Thyroid gland (tissue), 4 donors: Measurements from ENCODE around the gene FOXE3. TPM values are rescaled to one million over a fixed set of nuclear protein-coding genes. Genes with fewer than 3 reads are reported as not detected.

Experiments
- DNase-seq, 2 donors: peaks; one replicate each; pipeline ENCODE4 v3.0.0-alpha.2; 2019
- H3K27ac ChIP-seq, 3 donors: fragments of 200-600 bp; sonication (generic); 1 replicate in 2 of 3; 2 replicates in 1 of 3; pipeline ENCODE4 v1.5.1; 2016 to 2019; ENCODE audit warnings: mild to moderate bottlenecking in 1 of 3, moderate library complexity in 1 of 3
- H3K27me3 ChIP-seq: fragments of 200-600 bp; sonication (generic); one replicate; pipeline ENCODE4 v1.5.1; 2019
- H3K36me3 ChIP-seq, 2 donors: fragments of 200-600 bp; sonication (generic); one replicate each; pipeline ENCODE4 v1.5.1; 2016 to 2019
- H3K4me1 ChIP-seq, 2 donors: fragments of 200-600 bp; sonication (generic); one replicate each; pipeline ENCODE4 v1.5.1; 2017 to 2019
- H3K4me3 ChIP-seq, 3 donors: fragments of 200-600 bp; sonication (generic); replicated peaks in 1 of 3; 1 replicate in 2 of 3; 2 replicates in 1 of 3; pipeline ENCODE4 v1.5.1; 2016; ENCODE audit warnings: mild to moderate bottlenecking in 1 of 3
- H3K9me3 ChIP-seq: fragments of 200-600 bp; sonication (generic); one replicate; pipeline ENCODE4 v1.5.1; 2017
- CTCF ChIP-seq, 6 experiments: fragments of 200-600 bp in 3 of 6; fragments of 450-650 bp in 3 of 6; sonication (generic) in 3 of 6; IDR thresholded peaks; one replicate each; pipeline ENCODE4 v1.5.1; 2016 to 2019; ENCODE audit warnings: antibody characterized with exemption in 6 of 6, mild to moderate bottlenecking in 2 of 6, inconsistent platforms in 1 of 6, moderate library complexity in 1 of 6
- POLR2A ChIP-seq, 2 donors: fragments of 450-650 bp; IDR thresholded peaks; one replicate each; pipeline ENCODE4 v1.6.1; 2017; ENCODE audit warnings: antibody characterized with exemption in 2 of 2, mild to moderate bottlenecking in 2 of 2, moderate library complexity in 1 of 2
- WGBS, 2 donors: methylation state at CpG; one replicate each; pipeline ENCODE4 v1.1.5; 2017; 5-methylcytosine and 5-hydroxymethylcytosine counted together
- intact Hi-C: fragments of 100-400 bp; cut with DNase I; formaldehyde crosslinking; loops from one replicate; pipeline ENCODE4 v1.15.1; 2023
- total RNA-seq, 4 donors: library from RNA; depleted of rRNA; stranded (reverse); fragments of >200 nt; gene quantifications; one replicate each; pipeline ENCODE4 v1.2.3, GENCODE V29; 2016

FOXE3 gene
- not detected for total RNA-seq

- WGBS, 2 donors = 16 to 33% methylated on average over 9 to 21 of the region's 21 CpGs
- H3K4me1 ChIP-seq = no peaks in the 10 kb centered on the region
- TF ChIP-seq CTCF (IDR thresholded peaks at IDR 0.05) = no peak
- TF ChIP-seq POLR2A (IDR thresholded peaks at IDR 0.05) = no peak
- H3K9me3 ChIP-seq = no peaks in the 10 kb centered on the region
- no peak within 1 kb of the TSS for H3K4me3 ChIP-seq
- H3K27me3 ChIP-seq = peaks cover 3% of the 10 kb centered on the region
- H3K36me3 ChIP-seq = no peaks in the 10 kb centered on the region
- intact Hi-C loops = no loop called here
- H3K27ac ChIP-seq = no peak within 1 kb of the TSS
- no peak for DNase-seq
Measured at GRCh38 chr1:47415728-47416318, at the start of gene FOXE3. Gene FOXE3, plus strand, starts transcription at chr1:47416285. Its CDS starts 31 bp downstream, at chr1:47416316.

- H3K9me3 ChIP-seq = no peaks in the 10 kb centered on the region
- WGBS, 2 donors = 94% methylated on average over 7 of the region's 7 CpGs
- no peaks in the 10 kb centered on the region for H3K27me3 ChIP-seq
- DNase-seq = no peak
- no peak overlapping the region for H3K27ac ChIP-seq
- H3K36me3 ChIP-seq = peaks cover 10 to 13% of the 10 kb centered on the region in 2 donors
- H3K4me1 ChIP-seq = no peaks in the 10 kb centered on the region
- TF ChIP-seq POLR2A (IDR thresholded peaks at IDR 0.05) = no peak
- no peak for TF ChIP-seq CTCF (IDR thresholded peaks at IDR 0.05)
- H3K4me3 ChIP-seq = no peak overlapping the region
- intact Hi-C loops = no loop called here
Measured at GRCh38 chr1:47367651-47368050, 48.4 kb upstream of the FOXE3 start.

GRCh38 chr1:47371016-47371517 is 45.0 kb upstream of the FOXE3 start:
- intact Hi-C loops = no loop called here
- peaks cover 25 to 27% of the 10 kb centered on the region in 2 donors for H3K36me3 ChIP-seq
- H3K4me3 ChIP-seq = no peak overlapping the region

GRCh38 chr1:47374501-47374900 is 41.6 kb upstream of the FOXE3 start:
- Histone ChIP-seq H3K27ac (no peak overlapping the region), H3K36me3 (peaks cover 14 to 18% of the 10 kb centered on the region in 2 donors), H3K4me1 (no peaks in the 10 kb centered on the region), H3K4me3 (no peak overlapping the region), H3K27me3 (no peaks in the 10 kb centered on the region), H3K9me3 (no peaks in the 10 kb centered on the region)
- intact Hi-C loops = no loop called here
- no peak for DNase-seq
- WGBS, 2 donors = 93% methylated on average over 1 of the region's 1 CpG
- no peak for TF ChIP-seq POLR2A (IDR thresholded peaks at IDR 0.05)
- no peak for TF ChIP-seq CTCF (IDR thresholded peaks at IDR 0.05)

More at GRCh38 chr1:47371016-47371517, 45.0 kb upstream of the FOXE3 start:
- Histone ChIP-seq H3K27ac (no peak overlapping the region), H3K4me1 (no peaks in the 10 kb centered on the region), H3K9me3 (no peaks in the 10 kb centered on the region), H3K27me3 (no peaks in the 10 kb centered on the region)
- DNase-seq = no peak
- TF ChIP-seq CTCF (IDR thresholded peaks at IDR 0.05) = no peak
- no peak for TF ChIP-seq POLR2A (IDR thresholded peaks at IDR 0.05)

- WGBS, 2 donors = 96 to 98% methylated on average over 1 of the region's 1 CpG
- peaks cover 9 to 15% of the 10 kb centered on the region in 2 donors for H3K36me3 ChIP-seq
- no peak overlapping the region for H3K4me3 ChIP-seq
- H3K27me3 ChIP-seq = no peaks in the 10 kb centered on the region
- no peak for DNase-seq
- TF ChIP-seq CTCF (IDR thresholded peaks at IDR 0.05) (no peak), POLR2A (IDR thresholded peaks at IDR 0.05) (no peak)
- no peaks in the 10 kb centered on the region for H3K4me1 ChIP-seq
- H3K27ac ChIP-seq = no peak overlapping the region
- intact Hi-C loops = no loop called here
- H3K9me3 ChIP-seq = no peaks in the 10 kb centered on the region
Measured at GRCh38 chr1:47378147-47378546, 37.9 kb upstream of the FOXE3 start.
